Upper lobe of right lung (tissue), 1 donor: ENCODE data around the gene ERC2. TPM values are rescaled to one million over a fixed set of nuclear protein-coding genes. Genes with fewer than 3 reads are reported as not detected.
A peak's percentile ranks its signal among the peaks of the same experiment; 100 is the strongest.

Experiments used
- ATAC-seq: fragments of 200-7000 bp; cut with Tn5 transposase; one replicate; pipeline ENCODE4 v1.9.1; 2020; ENCODE audit warnings: mild to moderate bottlenecking, moderate library complexity
- DNase-seq: peaks from one replicate; pipeline ENCODE4 v3.0.0-alpha.2; 2020
- H3K27ac ChIP-seq: fragments of 200-600 bp; one replicate; pipeline ENCODE4 v1.8.0; 2022
- H3K27me3 ChIP-seq: fragments of 200-600 bp; one replicate; pipeline ENCODE4 v1.8.0; 2022; ENCODE audit warnings: mild to moderate bottlenecking
- H3K36me3 ChIP-seq: fragments of 200-600 bp; one replicate; pipeline ENCODE4 v1.8.0; 2022
- H3K4me1 ChIP-seq: fragments of 200-600 bp; one replicate; pipeline ENCODE4 v1.8.0; 2022
- H3K4me3 ChIP-seq: fragments of 200-600 bp; one replicate; pipeline ENCODE4 v1.8.0; 2022; ENCODE audit warnings: mild to moderate bottlenecking
- H3K9me3 ChIP-seq: fragments of 200-600 bp; one replicate; pipeline ENCODE4 v1.8.0; 2022
- CTCF ChIP-seq: fragments of 200-600 bp; IDR thresholded peaks from one replicate; pipeline ENCODE4 v1.8.0; 2022; ENCODE audit warnings: antibody characterized with exemption
- intact Hi-C: fragments of 100-400 bp; cut with DNase I; formaldehyde crosslinking; loops from one replicate; pipeline ENCODE4 v1.11.0; 2022
- total RNA-seq: library from RNA; stranded (reverse); fragmentation: NEBNext Ultra II Directional; extraction: Animal tissue kit (Norgen Biotek cat#: 25700); gene quantifications from one replicate; pipeline ENCODE4 v1.2.1, GENCODE V29; 2021
- donor health status: DM: no; HTN: yes; CAD: no; lungs with severe emphysema.

The ERC2 gene
- total RNA-seq, 1 donor from 2014 or later, result 1.4 TPM

DNA sequence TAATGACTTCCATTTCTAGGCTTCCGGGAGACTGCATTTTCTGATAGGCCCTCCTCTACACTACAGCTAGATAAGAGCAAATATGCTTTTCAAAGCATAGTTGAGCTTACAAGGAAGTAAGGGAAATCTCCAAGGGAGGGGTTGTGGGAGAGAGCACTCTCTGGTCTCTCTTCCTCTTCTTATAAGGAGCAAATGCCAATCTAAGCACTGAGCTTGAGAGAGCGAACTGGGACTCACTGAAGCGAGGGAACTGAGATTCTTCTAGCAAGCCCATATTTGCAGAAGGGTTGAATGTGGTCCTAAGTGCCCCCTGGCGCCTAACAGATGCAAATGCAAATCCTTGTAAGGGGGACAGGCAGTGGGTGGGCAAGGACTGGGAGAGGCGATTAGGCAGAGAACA, 164.8 kb downstream of the ERC2 start:
- no peaks in the 10 kb centered on the region for H3K4me1 ChIP-seq
- peak; percentile 47 for TF ChIP-seq CTCF
- no peaks in the 10 kb centered on the region for H3K9me3 ChIP-seq
- no peak overlapping the region for H3K27ac ChIP-seq
- ATAC-seq (peak; percentile 88), DNase-seq (no peak)
- H3K36me3 ChIP-seq, result no peaks in the 10 kb centered on the region
- H3K4me3 ChIP-seq, result no peak overlapping the region
- no peaks in the 10 kb centered on the region for H3K27me3 ChIP-seq
- intact Hi-C loops, result no loop called here

DNA sequence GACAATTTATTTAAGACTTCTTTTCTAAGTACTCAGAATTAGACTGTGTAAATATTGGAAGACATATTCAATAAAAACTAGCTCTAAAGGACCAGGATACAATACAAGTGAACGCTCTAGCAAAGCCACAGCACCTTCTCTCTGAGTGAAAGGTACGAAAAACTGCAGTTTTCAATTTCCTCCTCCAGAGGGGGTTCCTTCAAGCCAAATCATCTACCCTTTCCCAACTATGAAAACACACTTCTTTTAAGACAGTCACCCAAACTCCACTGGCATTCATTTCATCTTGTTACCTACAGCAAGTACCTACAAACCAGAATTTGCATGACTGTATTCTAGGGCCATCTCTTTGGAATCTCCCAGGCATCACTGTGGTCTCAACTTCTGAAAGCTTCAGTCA, 165.8 kb downstream of the ERC2 start:
- DNase-seq, result no peak
- no peak overlapping the region for H3K4me3 ChIP-seq
- intact Hi-C loops, result no loop called here
- ATAC-seq, result no peak
- peak; percentile 13 for TF ChIP-seq CTCF
- no peak overlapping the region for H3K27ac ChIP-seq
- H3K36me3 ChIP-seq, result no peaks in the 10 kb centered on the region
- no peaks in the 10 kb centered on the region for H3K27me3 ChIP-seq
- H3K9me3 ChIP-seq, result no peaks in the 10 kb centered on the region
- no peaks in the 10 kb centered on the region for H3K4me1 ChIP-seq

DNA sequence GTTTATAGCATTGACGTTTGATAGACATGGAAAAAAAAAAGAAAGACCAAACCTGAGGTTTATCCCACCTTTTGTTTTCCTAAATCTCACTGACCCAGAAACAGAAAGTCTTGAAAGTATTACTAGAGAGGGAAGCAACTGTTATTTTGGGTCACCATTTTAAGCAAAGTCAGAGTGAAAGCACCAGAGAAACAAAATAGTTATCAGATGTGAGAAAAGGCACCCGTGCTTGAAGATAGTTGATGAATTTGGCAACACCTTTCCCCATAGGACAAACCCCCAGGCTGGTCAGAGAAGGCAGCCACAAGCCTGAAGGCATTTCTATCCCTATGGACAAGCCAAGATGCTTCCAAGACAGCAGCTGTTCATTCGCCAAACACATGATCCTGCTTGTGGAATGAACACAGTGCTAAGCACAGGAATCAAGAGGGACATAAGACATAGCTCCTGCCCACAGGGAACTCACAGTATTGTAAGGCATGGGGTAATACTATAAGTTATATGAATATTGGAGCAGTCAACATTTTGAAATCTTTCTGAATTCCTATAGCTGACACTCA, 170.9 kb downstream of the ERC2 start:
- H3K4me3 ChIP-seq, result no peak overlapping the region
- intact Hi-C loops, result no loop called here
- no peaks in the 10 kb centered on the region for H3K4me1 ChIP-seq
- no peaks in the 10 kb centered on the region for H3K36me3 ChIP-seq
- ATAC-seq (no peak), DNase-seq (no peak)
- H3K27me3 ChIP-seq, result no peaks in the 10 kb centered on the region
- no peaks in the 10 kb centered on the region for H3K9me3 ChIP-seq
- no peak for TF ChIP-seq CTCF
- no peak overlapping the region for H3K27ac ChIP-seq

DNA sequence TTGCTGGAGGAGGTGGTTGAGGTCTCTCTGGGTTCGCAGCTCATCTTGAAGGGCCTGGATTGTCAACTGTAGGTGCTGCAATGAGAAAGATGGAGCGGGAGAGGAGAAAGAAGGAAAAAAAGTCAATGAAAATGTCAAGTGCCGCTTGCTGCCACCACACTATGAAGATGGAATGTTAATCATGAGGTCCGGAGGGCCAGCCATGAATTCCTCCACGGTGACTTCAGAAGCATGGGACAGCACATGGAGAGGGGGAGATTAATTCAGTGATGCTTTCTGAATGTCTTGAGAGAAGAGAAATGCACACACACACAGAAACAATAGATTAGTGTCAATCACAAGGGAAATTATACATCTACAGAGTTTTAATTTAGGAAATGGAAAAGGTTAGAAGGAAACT, 171.9 kb downstream of the ERC2 start:
- no peaks in the 10 kb centered on the region for H3K4me1 ChIP-seq

DNA sequence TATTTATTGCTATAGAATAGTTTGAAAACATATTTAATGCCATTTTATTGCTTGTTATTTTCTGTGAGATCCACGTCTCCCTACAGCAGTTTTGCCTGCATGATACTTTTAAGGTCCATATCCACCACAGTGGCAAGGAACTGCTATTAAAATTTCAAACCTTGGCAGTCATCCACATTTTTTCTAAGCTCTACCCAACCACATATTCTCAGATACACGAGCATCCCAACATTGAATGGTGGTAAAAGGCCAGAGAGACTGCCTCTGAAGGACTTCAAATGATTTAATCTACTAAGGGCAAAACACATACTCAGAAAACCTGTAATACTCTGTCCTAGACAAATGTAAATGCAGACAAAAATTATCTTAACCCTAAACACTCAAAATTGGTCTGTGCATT, 173.1 kb downstream of the ERC2 start:
- Histone ChIP-seq H3K27ac (no peak overlapping the region), H3K4me1 (no peaks in the 10 kb centered on the region), H3K9me3 (no peaks in the 10 kb centered on the region), H3K27me3 (no peaks in the 10 kb centered on the region), H3K36me3 (no peaks in the 10 kb centered on the region), H3K4me3 (no peak overlapping the region)
- DNase-seq (no peak), ATAC-seq (no peak)
- intact Hi-C loops, result no loop called here
- TF ChIP-seq CTCF, result no peak

More for the DNA sequence above, 171.9 kb downstream of the ERC2 start:
- TF ChIP-seq CTCF, result no peak
- H3K27ac ChIP-seq, result no peak overlapping the region
- no peak for DNase-seq
- intact Hi-C loops, result no loop called here
- H3K27me3 ChIP-seq, result no peaks in the 10 kb centered on the region
- no peaks in the 10 kb centered on the region for H3K36me3 ChIP-seq
- H3K4me3 ChIP-seq, result no peak overlapping the region
- peak; percentile 60 for ATAC-seq
- H3K9me3 ChIP-seq, result no peaks in the 10 kb centered on the region

- H3K27ac ChIP-seq, result no peak overlapping the region
- intact Hi-C loops, result no loop called here
- H3K36me3 ChIP-seq, result no peaks in the 10 kb centered on the region
- ATAC-seq (no peak), DNase-seq (no peak)
- no peaks in the 10 kb centered on the region for H3K4me1 ChIP-seq
- H3K27me3 ChIP-seq, result no peaks in the 10 kb centered on the region
- no peak for TF ChIP-seq CTCF
- H3K4me3 ChIP-seq, result no peak overlapping the region
- H3K9me3 ChIP-seq, result no peaks in the 10 kb centered on the region
Observed at GRCh38 chr3:56294286-56294685, 174.0 kb downstream of the ERC2 start.
